Colonic mucosa (tissue), 4 donors: ENCODE data around the gene SCARF2. TPM values are rescaled to one million over a fixed set of nuclear protein-coding genes. Genes with fewer than 3 reads are reported as not detected.
"Not testable (repeated sequence)": the region's sequence is repeated elsewhere in the genome, so short reads cannot be mapped to it uniquely, and the experiment has no call there.

Experiments used
- DNase-seq: peaks from one replicate; pipeline ENCODE4 v3.0.0-alpha.2; 2020
- H3K27ac ChIP-seq: fragments of 200-600 bp; one replicate; pipeline ENCODE4 v1.8.0; 2021
- H3K27me3 ChIP-seq: fragments of 200-600 bp; one replicate; pipeline ENCODE4 v1.8.0; 2021
- H3K36me3 ChIP-seq: fragments of 200-600 bp; one replicate; pipeline ENCODE4 v1.8.0; 2021
- H3K4me1 ChIP-seq: fragments of 200-600 bp; one replicate; pipeline ENCODE4 v1.8.0; 2021; ENCODE audit warnings: mild to moderate bottlenecking
- H3K4me3 ChIP-seq: fragments of 200-600 bp; one replicate; pipeline ENCODE4 v1.8.0; 2021
- H3K9ac ChIP-seq, 2 donors: one replicate each; pipeline ENCODE4 v1.7.0; 2013; ENCODE audit warnings: control low read depth in 2 of 2, low read depth in 2 of 2, low read length in 2 of 2
- H3K9me3 ChIP-seq: fragments of 200-600 bp; one replicate; pipeline ENCODE4 v1.8.0; 2021
- intact Hi-C: fragments of 100-400 bp; cut with DNase I; formaldehyde crosslinking; loops from one replicate; pipeline ENCODE4 v1.14.1; 2022
- total RNA-seq, 2 donors: library from RNA; stranded (reverse); fragmentation: NEBNext Ultra II Directional in 1 of 2; extraction: Animal tissue kit (Norgen Biotek cat#: 25700) in 1 of 2; gene quantifications; one replicate each; pipeline ENCODE4 v1.2.1, GENCODE V29; 2021
- TF ChIP-seq, protein P1 (sequence below): fragments of 200-600 bp; IDR thresholded peaks from one replicate; pipeline ENCODE4 v1.8.0; 2022; ENCODE audit warnings: antibody characterized with exemption, mild to moderate bottlenecking
- donor health status: healthy.
- donor health status: DM: no; HTN: no; CAD: no.
- donor health status: DM: no; HTN: no; CAD: no.

Gene SCARF2
- total RNA-seq, 2 donors from 2014 or later: 0.91 to 3.1 TPM

DNA sequence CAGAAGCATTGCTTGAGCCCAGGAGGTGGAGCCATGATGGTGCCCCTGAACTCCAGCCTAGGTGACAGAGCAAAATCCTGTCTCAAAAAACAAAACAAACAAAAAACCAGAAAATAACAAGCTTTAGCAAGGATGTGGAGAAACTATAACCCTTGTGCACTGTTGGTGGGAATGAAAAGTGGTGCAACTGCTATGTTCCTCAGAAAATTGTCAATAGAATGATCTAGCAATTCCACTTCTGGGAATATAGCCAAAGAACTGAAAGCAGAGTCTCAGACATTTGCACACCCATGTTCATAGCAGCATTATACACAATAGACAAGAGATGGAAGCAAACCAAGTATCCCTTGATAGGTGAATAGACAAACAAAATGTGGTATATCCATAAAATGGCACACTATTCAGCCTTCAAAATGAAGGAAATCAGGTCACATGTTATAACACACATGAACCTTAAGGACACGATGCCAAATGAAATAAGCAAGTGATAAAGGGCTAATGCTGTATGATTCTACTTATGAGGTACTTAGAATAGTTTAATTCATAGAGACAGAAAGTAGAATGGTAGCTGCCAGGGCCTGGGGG is 42.1 kb upstream of the SCARF2 start:
- Histone ChIP-seq H3K36me3 (no peaks in the 10 kb centered on the region), H3K27ac (no peak overlapping the region), H3K4me1 (no peaks in the 10 kb centered on the region), H3K27me3 (no peaks in the 10 kb centered on the region), H3K9me3 (no peaks in the 10 kb centered on the region), H3K9ac (no peak overlapping the region), H3K4me3 (no peak overlapping the region)
- intact Hi-C loops: no loop called here
- DNase-seq: no peak
- TF ChIP-seq, protein P1, sequence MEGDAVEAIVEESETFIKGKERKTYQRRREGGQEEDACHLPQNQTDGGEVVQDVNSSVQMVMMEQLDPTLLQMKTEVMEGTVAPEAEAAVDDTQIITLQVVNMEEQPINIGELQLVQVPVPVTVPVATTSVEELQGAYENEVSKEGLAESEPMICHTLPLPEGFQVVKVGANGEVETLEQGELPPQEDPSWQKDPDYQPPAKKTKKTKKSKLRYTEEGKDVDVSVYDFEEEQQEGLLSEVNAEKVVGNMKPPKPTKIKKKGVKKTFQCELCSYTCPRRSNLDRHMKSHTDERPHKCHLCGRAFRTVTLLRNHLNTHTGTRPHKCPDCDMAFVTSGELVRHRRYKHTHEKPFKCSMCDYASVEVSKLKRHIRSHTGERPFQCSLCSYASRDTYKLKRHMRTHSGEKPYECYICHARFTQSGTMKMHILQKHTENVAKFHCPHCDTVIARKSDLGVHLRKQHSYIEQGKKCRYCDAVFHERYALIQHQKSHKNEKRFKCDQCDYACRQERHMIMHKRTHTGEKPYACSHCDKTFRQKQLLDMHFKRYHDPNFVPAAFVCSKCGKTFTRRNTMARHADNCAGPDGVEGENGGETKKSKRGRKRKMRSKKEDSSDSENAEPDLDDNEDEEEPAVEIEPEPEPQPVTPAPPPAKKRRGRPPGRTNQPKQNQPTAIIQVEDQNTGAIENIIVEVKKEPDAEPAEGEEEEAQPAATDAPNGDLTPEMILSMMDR: no peak

- DNase-seq, intact Hi-C loops, H3K4me3 ChIP-seq, H3K4me1 ChIP-seq, H3K27me3 ChIP-seq, H3K9ac ChIP-seq, H3K36me3 ChIP-seq, H3K27ac ChIP-seq, H3K9me3 ChIP-seq: not testable (repeated sequence)
Measured at GRCh38 chr22:20478059-20478458, 40.4 kb upstream of the SCARF2 start.

GRCh38 chr22:20475569-20475968 is 37.9 kb upstream of the SCARF2 start:
- H3K9ac ChIP-seq, H3K4me3 ChIP-seq, H3K9me3 ChIP-seq, H3K27ac ChIP-seq, H3K27me3 ChIP-seq, intact Hi-C loops, DNase-seq, H3K36me3 ChIP-seq, H3K4me1 ChIP-seq: not testable (repeated sequence)

- no peak for DNase-seq
- intact Hi-C loops: no loop called here
- TF ChIP-seq, protein P1: no peak
- H3K27me3 ChIP-seq: no peaks in the 10 kb centered on the region
- no peak overlapping the region for H3K27ac ChIP-seq
- no peak overlapping the region for H3K9ac ChIP-seq
- no peaks in the 10 kb centered on the region for H3K36me3 ChIP-seq
- H3K4me1 ChIP-seq: no peaks in the 10 kb centered on the region
- no peaks in the 10 kb centered on the region for H3K9me3 ChIP-seq
- no peak overlapping the region for H3K4me3 ChIP-seq
Measured at GRCh38 chr22:20475115-20475436, 37.5 kb upstream of the SCARF2 start.

- H3K27me3 ChIP-seq: no peaks in the 10 kb centered on the region
- no peak for DNase-seq
- intact Hi-C loops: no loop called here
Measured at GRCh38 chr22:20472629-20473442, 35.2 kb upstream of the SCARF2 start.

GRCh38 chr22:20471126-20471833 is 33.7 kb upstream of the SCARF2 start:
- DNase-seq: no peak
- TF ChIP-seq, protein P1: no peak
- no peak overlapping the region for H3K4me3 ChIP-seq
- intact Hi-C loops: no loop called here
- no peaks in the 10 kb centered on the region for H3K36me3 ChIP-seq
- H3K4me1 ChIP-seq: no peaks in the 10 kb centered on the region
- H3K27ac ChIP-seq: no peak overlapping the region
- no peaks in the 10 kb centered on the region for H3K9me3 ChIP-seq
- no peak overlapping the region for H3K9ac ChIP-seq
- no peaks in the 10 kb centered on the region for H3K27me3 ChIP-seq

More at GRCh38 chr22:20472629-20473442, 35.2 kb upstream of the SCARF2 start:
- no peaks in the 10 kb centered on the region for H3K36me3 ChIP-seq
- H3K4me3 ChIP-seq: no peak overlapping the region
- H3K9ac ChIP-seq: no peak overlapping the region
- H3K4me1 ChIP-seq: no peaks in the 10 kb centered on the region
- no peak overlapping the region for H3K27ac ChIP-seq
- TF ChIP-seq, protein P1: no peak
- no peaks in the 10 kb centered on the region for H3K9me3 ChIP-seq

GRCh38 chr22:20470525-20470924 is 32.9 kb upstream of the SCARF2 start:
- intact Hi-C loops, H3K4me3 ChIP-seq, H3K36me3 ChIP-seq, H3K4me1 ChIP-seq, H3K9me3 ChIP-seq, H3K27me3 ChIP-seq, H3K9ac ChIP-seq, DNase-seq, H3K27ac ChIP-seq: not testable (repeated sequence)
